Ascending aorta (tissue), 2 donors: ENCODE results near the gene HDGFL2. TPM values are rescaled to one million over a fixed set of nuclear protein-coding genes. Genes with fewer than 3 reads are reported as not detected.
A peak's percentile ranks its signal among the peaks of the same experiment; 100 is the strongest.

Experiments
- DNase-seq, 2 donors: peaks; one replicate each; pipeline ENCODE4 v3.0.0-alpha.2; 2019; ENCODE audit warnings: low spot score in 2 of 2
- H3K27ac ChIP-seq, 2 donors: fragments of 200-600 bp; sonication (generic); one replicate each; pipeline ENCODE4 v1.5.1; 2016 to 2017; ENCODE audit warnings: mild to moderate bottlenecking in 1 of 2
- H3K27me3 ChIP-seq: fragments of 200-600 bp; sonication (generic); one replicate; pipeline ENCODE4 v1.5.1; 2017
- H3K36me3 ChIP-seq, 2 donors: fragments of 200-600 bp; sonication (generic); one replicate each; pipeline ENCODE4 v1.5.1; 2016
- H3K4me1 ChIP-seq, 2 donors: fragments of 200-600 bp; sonication (generic); one replicate each; pipeline ENCODE4 v1.5.1; 2016 to 2017; ENCODE audit warnings: mild to moderate bottlenecking in 1 of 2
- H3K4me3 ChIP-seq, 2 donors: fragments of 200-600 bp; sonication (generic); one replicate each; pipeline ENCODE4 v1.5.1; 2016 to 2017; ENCODE audit warnings: mild to moderate bottlenecking in 1 of 2
- H3K9me3 ChIP-seq, 2 donors: fragments of 200-600 bp; sonication (generic); one replicate each; pipeline ENCODE4 v1.5.1; 2016
- CTCF ChIP-seq, 3 experiments: fragments of 200-600 bp in 2 of 3; fragments of 450-650 bp in 1 of 3; sonication (generic) in 2 of 3; IDR thresholded peaks; one replicate each; pipeline ENCODE4 v1.5.1; 2016 to 2019; ENCODE audit warnings: antibody characterized with exemption in 3 of 3, mild to moderate bottlenecking in 1 of 3, moderate library complexity in 1 of 3
- intact Hi-C: fragments of 100-400 bp; cut with DNase I; formaldehyde crosslinking; loops from one replicate; pipeline ENCODE4 v1.15.1; 2023
- total RNA-seq: library from RNA; depleted of rRNA; stranded (reverse); fragments of >200 nt; gene quantifications from one replicate; pipeline ENCODE4 v1.1.0, GENCODE V29; 2016

HDGFL2 gene
- total RNA-seq, 1 donor from 2014 or later = 15.4 TPM

DNA sequence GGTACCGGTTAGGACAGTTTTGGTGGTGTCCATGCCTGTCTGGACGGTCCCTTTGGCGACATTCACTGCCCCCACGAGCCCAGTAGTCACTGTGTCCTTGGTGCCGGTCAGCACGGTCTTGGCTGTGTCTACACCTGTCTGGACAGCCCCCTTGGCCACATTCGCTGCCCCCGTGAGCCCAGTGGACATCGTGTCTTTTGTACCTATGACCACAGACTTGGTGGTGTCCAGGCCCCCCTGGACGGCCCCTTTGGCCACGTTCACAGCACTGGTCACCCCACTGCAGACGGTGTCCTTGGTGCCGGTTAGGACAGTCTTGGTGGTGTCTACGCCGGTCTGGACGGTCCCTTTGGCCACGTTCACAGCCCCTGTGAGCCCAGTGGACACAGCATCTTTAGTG lies 40.0 kb downstream of the HDGFL2 start:
- no peak for DNase-seq
- intact Hi-C loops = no loop called here
- Histone ChIP-seq H3K9me3 (no peaks in the 10 kb centered on the region), H3K4me1 (no peaks in the 10 kb centered on the region), H3K27ac (no peak overlapping the region), H3K36me3 (no peaks in the 10 kb centered on the region), H3K27me3 (no peaks in the 10 kb centered on the region), H3K4me3 (no peak overlapping the region)
- no peak for TF ChIP-seq CTCF (IDR thresholded peaks at IDR 0.05)

- Histone ChIP-seq H3K36me3 (no peaks in the 10 kb centered on the region), H3K27me3 (no peaks in the 10 kb centered on the region), H3K9me3 (no peaks in the 10 kb centered on the region), H3K4me1 (peaks cover 2 to 7% of the 10 kb centered on the region in 2 donors), H3K4me3 (no peak overlapping the region), H3K27ac (no peak overlapping the region)
- DNase-seq = no peak
- intact Hi-C loops = no loop called here
- TF ChIP-seq CTCF (IDR thresholded peaks at IDR 0.05) = no peak
Measured at GRCh38 chr19:4513248-4513647, 41.2 kb downstream of the HDGFL2 start.

DNA sequence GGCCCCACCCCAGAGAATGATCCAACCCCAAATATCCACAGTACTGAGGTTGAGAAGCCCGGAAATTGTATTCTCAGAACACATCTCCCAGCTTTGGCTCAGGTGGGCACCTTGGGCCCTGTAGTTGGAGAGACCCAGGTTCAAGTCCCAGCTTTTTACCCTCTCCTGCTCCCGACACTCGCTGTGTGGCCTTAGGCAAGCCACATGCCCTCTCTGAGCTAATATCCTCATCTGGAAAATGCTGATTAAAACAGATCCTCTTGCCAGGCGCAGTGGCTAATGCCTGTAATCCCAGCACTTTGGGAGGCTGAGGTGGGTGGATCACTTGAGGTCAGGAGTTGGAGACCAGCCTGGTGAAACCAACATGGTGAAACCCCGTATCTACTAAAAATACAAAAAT lies 43.6 kb downstream of the HDGFL2 start:
- no peak for TF ChIP-seq CTCF (IDR thresholded peaks at IDR 0.05)
- H3K27ac ChIP-seq = no peak overlapping the region
- DNase-seq = no peak
- H3K4me3 ChIP-seq = no peak overlapping the region
- no peaks in the 10 kb centered on the region for H3K27me3 ChIP-seq
- H3K4me1 ChIP-seq = peaks cover 3 to 13% of the 10 kb centered on the region in 2 donors
- no peaks in the 10 kb centered on the region for H3K9me3 ChIP-seq
- intact Hi-C loops = no loop called here
- no peaks in the 10 kb centered on the region for H3K36me3 ChIP-seq

- intact Hi-C loops = no loop called here
- no peak for DNase-seq
- Histone ChIP-seq H3K4me3 (no peak overlapping the region), H3K4me1 (peaks cover 3 to 13% of the 10 kb centered on the region in 2 donors), H3K9me3 (no peaks in the 10 kb centered on the region), H3K36me3 (no peaks in the 10 kb centered on the region), H3K27ac (no peak overlapping the region), H3K27me3 (no peaks in the 10 kb centered on the region)
- TF ChIP-seq CTCF (IDR thresholded peaks at IDR 0.05) = no peak
Measured at GRCh38 chr19:4516199-4516938, 44.3 kb downstream of the HDGFL2 start.

GRCh38 chr19:4516939-4517300 lies 44.8 kb downstream of the HDGFL2 start:
- TF ChIP-seq CTCF (IDR thresholded peaks at IDR 0.05) = no peak
- H3K9me3 ChIP-seq = no peaks in the 10 kb centered on the region
- H3K36me3 ChIP-seq = no peaks in the 10 kb centered on the region
- no peak for DNase-seq
- H3K4me1 ChIP-seq = peaks cover 3 to 13% of the 10 kb centered on the region in 2 donors
- peak overlapping the region in 1 of 2 donors; percentile 27 for H3K27ac ChIP-seq
- intact Hi-C loops = no loop called here
- H3K27me3 ChIP-seq = no peaks in the 10 kb centered on the region
- H3K4me3 ChIP-seq = no peak overlapping the region
